Measurements from ENCODE around the gene ANO7. TPM values are rescaled to one million over a fixed set of nuclear protein-coding genes. Genes with fewer than 3 reads are reported as not detected.

The ANO7 gene
- total and polyA plus RNA-seq, 2 experiments from 2014 or later = 0.22 to 2.6 TPM

GRCh38 chr2:241204010-241204384, 15.5 kb downstream of the ANO7 start:
- in situ Hi-C loops (cut with MboI) = no loop called here

GRCh38 chr2:241204490-241204889, 16.0 kb downstream of the ANO7 start:
- Histone ChIP-seq H3K27ac (no peak overlapping the region), H4K20me1 (ENCODE audit: insufficient read depth) (no peaks in the 10 kb centered on the region), H3K4me3 (no peak overlapping the region), H2AFZ (no peak overlapping the region), H3K4me1 (ENCODE audit: insufficient read depth) (no peaks in the 10 kb centered on the region), H3K79me2 (ENCODE audit: insufficient read depth) (no peaks in the 10 kb centered on the region), H3K4me2 (ENCODE audit: unreplicated experiment) (no peak overlapping the region), H3K36me3 (ENCODE audit: low read depth) (no peaks in the 10 kb centered on the region), H3K27me3 (replicated peaks; ENCODE audit: insufficient read depth) (no peaks in the 10 kb centered on the region), H3F3A (ENCODE audit: insufficient read depth) (no peaks in the 10 kb centered on the region), H3K9me3 (ENCODE audit: low read depth) (no peaks in the 10 kb centered on the region), H3K9me2 (ENCODE audit: insufficient read depth) (no peaks in the 10 kb centered on the region), H3K9ac (no peak overlapping the region)
- in situ Hi-C loops (cut with MboI) = no loop called here
- DNase-seq = no peak
- no peak for TF ChIP-seq EZH2phosphoT487 (IDR thresholded peaks at IDR 0.05; ENCODE audit: insufficient read depth, low read depth)
- TF ChIP-seq EZH2 (IDR thresholded peaks at IDR 0.05; ENCODE audit: insufficient read depth, poor library complexity, severe bottlenecking) = no peak
- WGBS, 2 experiments (ENCODE audit: low coverage in 1 of 2, low lambda C conversion rate in 2 of 2, missing lambda C conversion rate in 2 of 2) = 65 to 85% methylated on average over 4 of the region's 4 CpGs

More at GRCh38 chr2:241204010-241204384, 15.5 kb downstream of the ANO7 start:
- TF ChIP-seq EZH2phosphoT487 (IDR thresholded peaks at IDR 0.05; ENCODE audit: insufficient read depth, low read depth) (no peak), EZH2 (IDR thresholded peaks at IDR 0.05; ENCODE audit: insufficient read depth, poor library complexity, severe bottlenecking) (no peak)
- Histone ChIP-seq H3K9ac (no peak overlapping the region), H3K27me3 (replicated peaks; ENCODE audit: insufficient read depth) (no peaks in the 10 kb centered on the region), H3K4me3 (no peak overlapping the region), H3K27ac (no peak overlapping the region), H3K4me2 (ENCODE audit: unreplicated experiment) (no peak overlapping the region), H3F3A (ENCODE audit: insufficient read depth) (no peaks in the 10 kb centered on the region), H4K20me1 (ENCODE audit: insufficient read depth) (no peaks in the 10 kb centered on the region), H3K4me1 (ENCODE audit: insufficient read depth) (no peaks in the 10 kb centered on the region), H3K9me3 (ENCODE audit: low read depth) (no peaks in the 10 kb centered on the region), H3K36me3 (ENCODE audit: low read depth) (no peaks in the 10 kb centered on the region), H3K79me2 (ENCODE audit: insufficient read depth) (no peaks in the 10 kb centered on the region), H2AFZ (no peak overlapping the region), H3K9me2 (ENCODE audit: insufficient read depth) (no peaks in the 10 kb centered on the region)
- WGBS, 2 experiments (ENCODE audit: low coverage in 1 of 2, low lambda C conversion rate in 2 of 2, missing lambda C conversion rate in 2 of 2) = 70 to 76% methylated on average over 9 to 10 of the region's 10 CpGs
- DNase-seq = no peak

- H3F3A ChIP-seq (ENCODE audit: insufficient read depth) = no peaks in the 10 kb centered on the region
- no peak overlapping the region for H3K4me2 ChIP-seq (ENCODE audit: unreplicated experiment)
- 90 to 91% methylated on average over 2 to 3 of the region's 3 CpGs for WGBS, 2 experiments (ENCODE audit: low coverage in 1 of 2, low lambda C conversion rate in 2 of 2, missing lambda C conversion rate in 2 of 2)
- no peaks in the 10 kb centered on the region for H3K36me3 ChIP-seq (ENCODE audit: low read depth)
- in situ Hi-C loops (cut with MboI) = no loop called here
- no peak overlapping the region for H3K4me3 ChIP-seq
- H2AFZ ChIP-seq = no peak overlapping the region
- H3K9me3 ChIP-seq (ENCODE audit: low read depth) = no peaks in the 10 kb centered on the region
- TF ChIP-seq EZH2 (IDR thresholded peaks at IDR 0.05; ENCODE audit: insufficient read depth, poor library complexity, severe bottlenecking) (no peak), EZH2phosphoT487 (IDR thresholded peaks at IDR 0.05; ENCODE audit: insufficient read depth, low read depth) (no peak)
- no peaks in the 10 kb centered on the region for H3K9me2 ChIP-seq (ENCODE audit: insufficient read depth)
- H3K9ac ChIP-seq = no peak overlapping the region
- no peaks in the 10 kb centered on the region for H4K20me1 ChIP-seq (ENCODE audit: insufficient read depth)
- no peaks in the 10 kb centered on the region for H3K79me2 ChIP-seq (ENCODE audit: insufficient read depth)
- DNase-seq = no peak
- no peaks in the 10 kb centered on the region for H3K4me1 ChIP-seq (ENCODE audit: insufficient read depth)
- no peak overlapping the region for H3K27ac ChIP-seq
- H3K27me3 ChIP-seq (replicated peaks; ENCODE audit: insufficient read depth) = no peaks in the 10 kb centered on the region
Observed at GRCh38 chr2:241205086-241205485, 16.6 kb downstream of the ANO7 start.

- Histone ChIP-seq H4K20me1 (ENCODE audit: insufficient read depth) (no peaks in the 10 kb centered on the region), H3K9me2 (ENCODE audit: insufficient read depth) (no peaks in the 10 kb centered on the region), H3K4me2 (ENCODE audit: unreplicated experiment) (no peak overlapping the region), H3K79me2 (ENCODE audit: insufficient read depth) (no peaks in the 10 kb centered on the region), H3K27me3 (replicated peaks; ENCODE audit: insufficient read depth) (no peaks in the 10 kb centered on the region), H3K9ac (no peak overlapping the region), H2AFZ (no peak overlapping the region), H3K27ac (no peak overlapping the region), H3F3A (ENCODE audit: insufficient read depth) (no peaks in the 10 kb centered on the region), H3K36me3 (ENCODE audit: low read depth) (no peaks in the 10 kb centered on the region), H3K9me3 (ENCODE audit: low read depth) (no peaks in the 10 kb centered on the region), H3K4me1 (ENCODE audit: insufficient read depth) (no peaks in the 10 kb centered on the region), H3K4me3 (no peak overlapping the region)
- in situ Hi-C loops (cut with MboI) = no loop called here
- 44% methylated on average over 1 of the region's 1 CpG for WGBS, 2 experiments (ENCODE audit: low coverage in 1 of 2, low lambda C conversion rate in 2 of 2, missing lambda C conversion rate in 2 of 2)
- no peak for DNase-seq
- TF ChIP-seq EZH2 (IDR thresholded peaks at IDR 0.05; ENCODE audit: insufficient read depth, poor library complexity, severe bottlenecking) = no peak
- no peak for TF ChIP-seq EZH2phosphoT487 (IDR thresholded peaks at IDR 0.05; ENCODE audit: insufficient read depth, low read depth)
Observed at GRCh38 chr2:241207151-241207550, 18.7 kb downstream of the ANO7 start.

- Histone ChIP-seq H3K9me2 (ENCODE audit: insufficient read depth) (no peaks in the 10 kb centered on the region), H3K36me3 (ENCODE audit: low read depth) (no peaks in the 10 kb centered on the region), H3K4me2 (ENCODE audit: unreplicated experiment) (no peak overlapping the region), H3K79me2 (ENCODE audit: insufficient read depth) (no peaks in the 10 kb centered on the region), H3K9ac (no peak overlapping the region), H4K20me1 (ENCODE audit: insufficient read depth) (no peaks in the 10 kb centered on the region), H3K4me3 (no peak overlapping the region), H3F3A (ENCODE audit: insufficient read depth) (no peaks in the 10 kb centered on the region), H3K4me1 (ENCODE audit: insufficient read depth) (no peaks in the 10 kb centered on the region), H3K9me3 (ENCODE audit: low read depth) (no peaks in the 10 kb centered on the region), H3K27me3 (replicated peaks; ENCODE audit: insufficient read depth) (0 out of 2 replicates have a peak, but pooled peaks cover under 1% of the 10 kb centered on the region), H2AFZ (no peak overlapping the region), H3K27ac (no peak overlapping the region)
- in situ Hi-C loops (cut with MboI) = no loop called here
- no peak for TF ChIP-seq EZH2phosphoT487 (IDR thresholded peaks at IDR 0.05; ENCODE audit: insufficient read depth, low read depth)
- no peak for TF ChIP-seq EZH2 (IDR thresholded peaks at IDR 0.05; ENCODE audit: insufficient read depth, poor library complexity, severe bottlenecking)
- DNase-seq = no peak
- 41 to 49% methylated on average over 6 of the region's 6 CpGs for WGBS, 2 experiments (ENCODE audit: low coverage in 1 of 2, low lambda C conversion rate in 2 of 2, missing lambda C conversion rate in 2 of 2)
Observed at GRCh38 chr2:241207641-241208040, 19.2 kb downstream of the ANO7 start.

Data from GM23248 (cell line).